ENCODE measurements around the gene TSSK6. TPM values are rescaled to one million over a fixed set of nuclear protein-coding genes. Genes with fewer than 3 reads are reported as not detected.

Gene TSSK6
- total RNA-seq, 1 donor = 1.9 TPM

DNA sequence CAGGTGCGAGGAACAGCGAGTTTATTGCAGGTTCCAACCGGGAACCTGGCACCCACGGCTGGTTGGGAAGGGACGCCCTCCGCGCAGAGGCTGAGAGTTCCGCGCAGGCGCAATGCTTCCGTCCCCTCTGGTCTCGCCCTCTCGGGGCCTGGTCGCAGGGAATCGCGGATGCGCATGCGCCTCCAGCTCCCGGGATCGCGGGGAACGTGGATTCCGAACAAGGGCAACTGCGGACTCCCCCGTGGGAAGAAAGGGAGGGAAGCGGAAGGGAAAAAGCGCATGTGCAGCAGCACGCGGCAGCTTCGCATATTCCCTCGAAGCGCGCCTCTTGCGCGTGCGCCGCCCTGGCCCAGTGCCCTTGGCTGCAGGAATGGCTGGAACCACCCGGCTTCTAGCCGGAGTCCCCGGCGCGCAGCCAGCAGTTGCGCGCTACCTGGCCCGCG, 1.1 kb downstream of the TSSK6 start:
- peak; percentile 58 for DNase-seq (ENCODE audit: low read depth)

DNA sequence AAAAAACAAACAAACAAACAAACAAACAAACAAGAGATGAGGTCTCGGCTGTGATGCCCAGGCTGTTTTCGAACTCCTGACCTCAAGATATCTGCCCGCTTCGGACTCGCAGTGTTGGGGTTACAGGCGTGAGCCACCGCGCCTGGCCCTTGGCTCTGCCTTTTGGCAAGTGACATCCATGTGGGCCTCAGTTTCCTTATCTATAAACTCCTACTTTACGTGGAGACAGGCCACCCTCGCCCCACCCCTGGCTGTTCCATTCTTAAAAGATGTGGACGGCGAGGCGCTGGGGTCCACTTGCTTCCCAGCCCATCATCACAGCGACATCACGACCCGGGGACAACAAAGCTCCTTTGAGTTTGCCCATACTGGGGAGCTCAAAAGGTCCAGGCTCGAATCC, 1.7 kb downstream of the TSSK6 start:
- H3K4me3 ChIP-seq (ENCODE audit: low read depth, low read length) = no peak overlapping the region
- DNase-seq (ENCODE audit: low read depth) = no peak
- TF ChIP-seq, protein P1, sequence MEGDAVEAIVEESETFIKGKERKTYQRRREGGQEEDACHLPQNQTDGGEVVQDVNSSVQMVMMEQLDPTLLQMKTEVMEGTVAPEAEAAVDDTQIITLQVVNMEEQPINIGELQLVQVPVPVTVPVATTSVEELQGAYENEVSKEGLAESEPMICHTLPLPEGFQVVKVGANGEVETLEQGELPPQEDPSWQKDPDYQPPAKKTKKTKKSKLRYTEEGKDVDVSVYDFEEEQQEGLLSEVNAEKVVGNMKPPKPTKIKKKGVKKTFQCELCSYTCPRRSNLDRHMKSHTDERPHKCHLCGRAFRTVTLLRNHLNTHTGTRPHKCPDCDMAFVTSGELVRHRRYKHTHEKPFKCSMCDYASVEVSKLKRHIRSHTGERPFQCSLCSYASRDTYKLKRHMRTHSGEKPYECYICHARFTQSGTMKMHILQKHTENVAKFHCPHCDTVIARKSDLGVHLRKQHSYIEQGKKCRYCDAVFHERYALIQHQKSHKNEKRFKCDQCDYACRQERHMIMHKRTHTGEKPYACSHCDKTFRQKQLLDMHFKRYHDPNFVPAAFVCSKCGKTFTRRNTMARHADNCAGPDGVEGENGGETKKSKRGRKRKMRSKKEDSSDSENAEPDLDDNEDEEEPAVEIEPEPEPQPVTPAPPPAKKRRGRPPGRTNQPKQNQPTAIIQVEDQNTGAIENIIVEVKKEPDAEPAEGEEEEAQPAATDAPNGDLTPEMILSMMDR (IDR thresholded peaks at IDR 0.05; ENCODE audit: insufficient read depth, low read length) = no peak

More for the DNA sequence above, 1.1 kb downstream of the TSSK6 start:
- TF ChIP-seq, protein P1 (IDR thresholded peaks at IDR 0.05; ENCODE audit: insufficient read depth, low read length) = no peak
- peak overlapping the region; percentile 9 for H3K4me3 ChIP-seq (ENCODE audit: low read depth, low read length)

DNA sequence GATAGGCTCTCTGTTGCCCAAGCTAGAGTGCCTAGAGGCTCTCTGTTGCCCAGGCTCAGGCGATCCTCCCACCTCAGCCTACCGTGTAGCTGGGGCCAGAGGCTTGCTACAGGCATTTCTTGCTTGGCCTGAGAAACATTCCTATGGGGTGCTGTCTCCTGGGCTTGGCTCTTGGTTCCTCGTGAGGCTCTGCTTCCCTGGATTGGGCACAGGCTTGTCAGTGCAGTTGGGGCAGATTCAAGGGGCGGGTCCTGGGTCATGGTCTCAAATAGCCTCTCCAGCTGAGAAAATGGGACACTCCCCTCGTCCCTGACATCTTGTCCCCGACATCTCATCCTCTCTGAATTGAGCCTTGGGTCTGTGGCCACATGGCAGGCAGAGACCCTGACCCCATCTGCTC, 4.9 kb downstream of the TSSK6 start:
- TF ChIP-seq, protein P1 (IDR thresholded peaks at IDR 0.05; ENCODE audit: insufficient read depth, low read length) = no peak
- DNase-seq (ENCODE audit: low read depth) = peak; percentile 9

DNA sequence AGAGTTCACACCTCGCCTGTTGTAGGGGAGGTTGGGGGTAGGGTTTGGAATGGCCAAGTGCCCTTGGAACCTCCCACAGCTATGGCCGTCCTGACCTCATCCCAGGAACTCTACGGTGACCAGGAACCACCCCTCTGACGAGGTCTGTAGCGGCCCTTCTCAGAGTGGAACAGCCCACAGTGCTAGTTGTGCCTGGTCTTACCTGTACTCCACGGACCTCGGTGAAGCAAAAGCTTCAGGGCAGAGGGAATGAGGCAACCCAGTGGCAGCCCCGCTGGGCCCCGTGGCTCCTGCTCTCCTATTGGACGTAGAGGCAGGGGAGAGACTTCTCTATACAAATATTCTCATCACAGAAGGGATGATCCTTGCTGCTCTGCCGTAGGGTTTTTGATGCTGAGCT, 7.1 kb downstream of the TSSK6 start:
- H3K4me3 ChIP-seq (ENCODE audit: low read depth, low read length) = no peak overlapping the region
- TF ChIP-seq, protein P1 (IDR thresholded peaks at IDR 0.05; ENCODE audit: insufficient read depth, low read length) = no peak
- DNase-seq (ENCODE audit: low read depth) = no peak

More for the DNA sequence above, 4.9 kb downstream of the TSSK6 start:
- H3K4me3 ChIP-seq (ENCODE audit: low read depth, low read length) = no peak overlapping the region

DNA sequence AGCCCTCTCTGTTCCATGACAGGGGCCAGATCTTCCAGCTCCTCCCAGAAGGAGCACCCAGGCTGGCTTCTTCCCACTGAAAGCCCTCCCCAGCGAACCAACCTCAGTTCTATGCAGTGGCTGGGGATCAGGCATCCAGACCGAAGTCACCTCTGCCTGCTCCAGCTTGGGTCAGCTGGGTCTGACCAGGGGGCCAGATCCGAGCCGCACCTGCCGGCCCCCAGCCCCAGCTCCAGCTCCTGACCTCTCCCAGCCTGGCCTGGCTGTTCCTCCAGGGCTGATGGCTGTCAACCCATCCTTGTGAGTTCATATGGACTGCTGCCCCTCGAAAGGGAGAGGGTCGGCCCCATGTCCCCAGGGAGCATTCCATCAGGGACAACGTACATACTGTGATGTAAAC, 8.0 kb downstream of the TSSK6 start:
- TF ChIP-seq, protein P1 (IDR thresholded peaks at IDR 0.05; ENCODE audit: insufficient read depth, low read length) = no peak
- H3K4me3 ChIP-seq (ENCODE audit: low read depth, low read length) = no peak overlapping the region
- DNase-seq (ENCODE audit: low read depth) = no peak

DNA sequence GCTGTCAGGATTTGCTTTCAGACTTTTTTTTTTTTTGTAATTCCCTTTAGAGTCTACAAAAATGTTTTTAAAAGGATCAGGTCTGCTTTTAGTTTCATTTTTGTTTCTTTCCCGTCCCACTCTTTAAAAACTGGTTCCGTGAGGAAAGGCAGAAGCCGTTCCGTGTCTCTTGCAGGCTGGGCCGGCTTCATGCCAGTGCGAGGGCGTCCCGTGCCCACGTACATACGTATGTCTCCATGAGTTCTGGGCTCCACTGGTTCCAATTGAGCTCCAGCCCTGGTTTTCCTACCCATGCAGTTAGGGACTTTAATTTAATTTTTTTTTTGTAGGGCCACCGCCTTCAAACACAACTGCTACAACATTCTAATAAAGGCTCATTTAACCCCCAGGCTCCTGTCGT, 8.8 kb downstream of the TSSK6 start:
- TF ChIP-seq, protein P1 (IDR thresholded peaks at IDR 0.05; ENCODE audit: insufficient read depth, low read length) = no peak
- H3K4me3 ChIP-seq (ENCODE audit: low read depth, low read length) = no peak overlapping the region
- no peak for DNase-seq (ENCODE audit: low read depth)

DNA sequence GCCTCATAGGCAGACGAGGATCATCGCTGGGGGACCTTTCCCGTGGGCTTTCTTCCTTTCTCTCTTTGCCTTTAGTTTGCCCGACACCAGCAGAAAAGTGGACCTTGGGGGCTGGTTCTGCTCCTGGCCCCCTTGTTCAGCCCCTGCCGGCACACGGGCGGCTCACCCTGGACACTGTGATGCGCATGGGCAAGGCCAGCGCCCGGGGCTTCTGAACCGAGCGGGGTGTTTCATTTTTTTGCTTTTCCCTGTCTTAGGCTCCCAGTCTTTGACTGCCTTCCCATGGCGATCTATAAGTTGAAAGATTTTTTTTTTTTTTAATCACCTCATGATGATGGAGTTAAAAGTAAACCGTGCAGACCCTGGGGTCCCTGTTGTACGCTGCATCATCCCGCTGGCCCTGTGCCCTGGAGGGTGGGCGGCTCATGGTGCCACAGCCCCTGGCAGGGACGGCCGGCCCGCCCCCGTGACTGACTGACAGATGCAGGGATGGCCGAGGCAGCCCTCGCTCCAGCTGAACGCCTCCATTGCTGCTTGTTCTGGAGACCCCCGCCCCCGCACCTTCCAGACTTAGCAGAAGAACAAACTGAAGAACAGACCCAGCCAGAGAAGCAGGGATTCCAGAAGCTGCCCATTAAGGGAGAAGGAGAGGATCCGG, 9.6 kb downstream of the TSSK6 start:
- H3K4me3 ChIP-seq (ENCODE audit: low read depth, low read length) = no peak overlapping the region
- no peak for DNase-seq (ENCODE audit: low read depth)
- TF ChIP-seq, protein P1 (IDR thresholded peaks at IDR 0.05; ENCODE audit: insufficient read depth, low read length) = no peak
